Measurements from ENCODE around the gene SERPINE2.

- TF ChIP-seq CTCF (IDR thresholded peaks at IDR 0.05) (no peak), POLR2AphosphoS5 (IDR thresholded peaks at IDR 0.05) (no peak), EP300 (IDR thresholded peaks at IDR 0.05) (no peak), POLR2A (IDR thresholded peaks at IDR 0.05) (no peak)
Measured at GRCh38 chr2:223994562-223995162, 44.4 kb downstream of the SERPINE2 start.
